IMR-90 (cell line): ENCODE data around the gene JRKL. TPM values are rescaled to one million over a fixed set of nuclear protein-coding genes. Genes with fewer than 3 reads are reported as not detected.

Experiments
- ATAC-seq: fragments of 200-7000 bp; cut with Tn5 transposase; 2 replicates; pipeline ENCODE4 v1.9.1; 2020; ENCODE audit warnings: low read depth, mild to moderate bottlenecking, moderate library complexity
- BruUV-seq: library from RNA; stranded (reverse); fragments of 400-500 nt; replicated peaks from 2 replicates; lab custom pipeline; 2021; lab: Mats Ljungman, UMichigan
- CTCF ChIA-PET: fragments of 300-600 bp; formaldehyde crosslinking; extraction: SDS; loops from one replicate; lab custom pipeline; 2021; ENCODE audit warnings: antibody characterized with exemption; lab: Yijun Ruan, JAX
- POLR2A ChIA-PET: fragments of 300-600 bp; sonication (Branson Sonifier 250); formaldehyde crosslinking; loops from one replicate; lab custom pipeline; 2022; ENCODE audit warnings: antibody characterized with exemption; ENCODE audit not compliant: unreplicated experiment; lab: Charles Lee
- DNase-seq: peaks from one replicate; pipeline ENCODE4 v3.0.0; 2013
- H2AFZ ChIP-seq: replicated peaks from 2 replicates; pipeline ENCODE3; 2013; ENCODE audit warnings: low read length, mild to moderate bottlenecking; ENCODE audit not compliant: poor library complexity
- H2AK5ac ChIP-seq: 2 replicates; pipeline ENCODE4 v1.6.1; 2013; ENCODE audit warnings: low read depth, low read length, inconsistent platforms
- H2AK9ac ChIP-seq: replicated peaks from 2 replicates; pipeline ENCODE3; 2013; ENCODE audit warnings: mild to moderate bottlenecking, low read depth, low read length, moderate library complexity; ENCODE audit not compliant: poor library complexity
- H2BK120ac ChIP-seq: 2 replicates; pipeline ENCODE4 v1.6.1; 2013; ENCODE audit warnings: low read depth, low read length, inconsistent platforms
- H2BK15ac ChIP-seq: 3 replicates; pipeline ENCODE4 v1.6.1; 2013; ENCODE audit warnings: low read depth, low read length, inconsistent platforms
- H2BK20ac ChIP-seq: 2 replicates; pipeline ENCODE4 v1.6.1; 2013; ENCODE audit warnings: low read depth, mild to moderate bottlenecking, inconsistent platforms, low read length, moderate library complexity
- H2BK5ac ChIP-seq: 2 replicates; pipeline ENCODE4 v1.6.1; 2013; ENCODE audit warnings: mild to moderate bottlenecking, low read depth, low read length, inconsistent platforms; ENCODE audit not compliant: poor library complexity, severe bottlenecking
- H3K14ac ChIP-seq: replicated peaks from 2 replicates; pipeline ENCODE4 v1.6.1; 2013; ENCODE audit warnings: low read depth, low read length, inconsistent platforms
- H3K18ac ChIP-seq: 2 replicates; pipeline ENCODE4 v1.6.1; 2013; ENCODE audit warnings: low read depth, low read length, control low read depth
- H3K23ac ChIP-seq: 2 replicates; pipeline ENCODE4 v1.6.1; 2013; ENCODE audit warnings: low read depth, low read length, inconsistent platforms
- H3K27ac ChIP-seq: 2 replicates; pipeline ENCODE4 v1.5.1; 2013; ENCODE audit warnings: mild to moderate bottlenecking, control low read depth, low read length; ENCODE audit not compliant: insufficient read depth
- H3K27me3 ChIP-seq: 2 replicates; pipeline ENCODE4 v1.6.1; 2013; ENCODE audit warnings: low read length; ENCODE audit not compliant: control insufficient read depth, insufficient read depth
- H3K36me3 ChIP-seq: 2 replicates; pipeline ENCODE4 v1.6.1; 2013; ENCODE audit warnings: low read length, mixed read lengths; ENCODE audit not compliant: control insufficient read depth, insufficient read depth
- H3K4ac ChIP-seq: 2 replicates; pipeline ENCODE4 v1.6.1; 2013; ENCODE audit warnings: low read depth, low read length, inconsistent platforms
- H3K4me1 ChIP-seq: 2 replicates; pipeline ENCODE4 v1.6.1; 2013; ENCODE audit warnings: low read length, mixed read lengths; ENCODE audit not compliant: control insufficient read depth, insufficient read depth
- H3K4me2 ChIP-seq: 2 replicates; pipeline ENCODE4 v1.6.1; 2013; ENCODE audit warnings: low read depth, mild to moderate bottlenecking, control low read depth, low read length, moderate library complexity
- H3K4me3 ChIP-seq: 2 replicates; pipeline ENCODE4 v1.5.1; 2013; ENCODE audit warnings: low read depth, mild to moderate bottlenecking, control low read depth, low read length, moderate library complexity; ENCODE audit not compliant: insufficient read depth
- H3K56ac ChIP-seq: 2 replicates; pipeline ENCODE4 v1.6.1; 2013; ENCODE audit warnings: low read length, inconsistent platforms; ENCODE audit not compliant: insufficient read depth; ENCODE audit errors: extremely low read depth
- H3K79me1 ChIP-seq, 2 experiments: 2 replicates each; pipeline ENCODE4 v1.6.1; 2013; ENCODE audit warnings: low read length in 2 of 2, inconsistent platforms in 1 of 2, low read depth in 1 of 2
- H3K9ac ChIP-seq: 2 replicates; pipeline ENCODE4 v1.6.1; 2013; ENCODE audit warnings: low read depth, low read length, control low read depth
- H3K9me1 ChIP-seq: 2 replicates; pipeline ENCODE4 v1.6.1; 2013; ENCODE audit warnings: low read length, inconsistent platforms; ENCODE audit not compliant: insufficient read depth
- H3K9me3 ChIP-seq: 2 replicates; pipeline ENCODE4 v1.6.1; 2013; ENCODE audit warnings: low read length; ENCODE audit not compliant: control insufficient read depth, insufficient read depth
- H4K20me1 ChIP-seq: 2 replicates; pipeline ENCODE4 v1.6.1; 2013; ENCODE audit warnings: low read length, inconsistent platforms; ENCODE audit not compliant: insufficient read depth
- H4K5ac ChIP-seq: 2 replicates; pipeline ENCODE4 v1.6.1; 2013; ENCODE audit warnings: mild to moderate bottlenecking, low read depth, low read length, control low read depth
- H4K8ac ChIP-seq, 2 experiments: 2 replicates each; pipeline ENCODE4 v1.6.1; 2013; ENCODE audit warnings: low read depth in 2 of 2, low read length in 2 of 2, control low read depth in 1 of 2, inconsistent platforms in 1 of 2
- H4K91ac ChIP-seq: 2 replicates; pipeline ENCODE4 v1.6.1; 2013; ENCODE audit warnings: low read depth, low read length, inconsistent platforms; ENCODE audit not compliant: insufficient read depth
- CHD1 ChIP-seq: IDR thresholded peaks from 2 replicates; pipeline ENCODE4 v1.6.1; 2012; ENCODE audit warnings: low read depth, low read length, improper control_type of control experiment
- MAFK ChIP-seq: IDR thresholded peaks from 2 replicates; pipeline ENCODE4 v1.6.1; 2012; ENCODE audit warnings: low read depth, low read length, improper control_type of control experiment
- WGBS, 2 experiments: methylation state at CpG; one replicate each; pipeline versions ENCODE4 v1.1.5 to v1.1.7; 2013; ENCODE audit warnings: missing lambda C conversion rate in 2 of 2; ENCODE audit not compliant: insufficient read length in 1 of 2; ENCODE audit errors: extremely low coverage in 2 of 2; 5-methylcytosine and 5-hydroxymethylcytosine counted together
- dilution Hi-C: fragments of 300-500 bp; cut with HindIII; formaldehyde crosslinking; loops from one replicate; pipeline ENCODE4 v1.14.3; 2018; ENCODE audit warnings: low sequenced_read_pairs; ENCODE audit not compliant: unreplicated experiment
- in situ Hi-C: fragments of 300-500 bp; cut with MboI; formaldehyde crosslinking; loops from 3 replicates; pipeline ENCODE4 v1.14.3; 2019; ENCODE audit warnings: low sequenced_read_pairs, inconsistent platforms, mixed read lengths
- intact Hi-C: fragments of 100-400 bp; cut with micrococcal nuclease; formaldehyde crosslinking; loops from 2 replicates; pipeline ENCODE4 v1.10.0; 2022
- polyA plus RNA-seq, 3 experiments: library from polyadenylated mRNA; depleted of rRNA; stranded (reverse); fragments of >200 nt; gene quantifications; 2 replicates each; pipeline ENCODE4 v1.2.3, GENCODE V29; 2012; ENCODE audit warnings: low replicate concordance in 1 of 3
- total RNA-seq: library from RNA; depleted of rRNA; stranded (reverse); fragments of >200 nt; gene quantifications from 2 replicates; pipeline ENCODE4 v1.2.3, GENCODE V29; 2012

JRKL gene
- total and polyA plus RNA-seq, 2 of the 4 experiments (the other 2 are of a cell fraction), result 5.6 to 5.9 TPM

DNA sequence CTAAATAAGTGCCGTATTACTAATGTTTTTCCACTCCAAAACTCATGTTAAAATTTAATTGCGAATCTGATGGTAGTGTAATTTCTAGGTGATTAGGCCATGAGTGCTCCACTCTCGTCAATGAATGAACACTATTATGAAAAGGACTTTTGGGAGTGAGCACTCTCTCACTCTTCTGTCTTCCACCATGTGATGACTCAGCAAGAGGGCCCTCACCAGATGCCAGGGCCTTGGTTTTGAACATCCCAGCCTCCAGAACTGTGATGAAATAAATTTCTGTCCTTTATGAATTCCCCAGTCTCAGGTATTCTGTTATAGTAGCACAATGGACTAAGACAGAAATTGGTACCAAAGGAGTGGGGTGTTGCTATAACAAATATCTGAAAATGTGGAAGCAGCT is 8.1 kb downstream of the JRKL start:
- Histone ChIP-seq H2BK15ac (no peak overlapping the region), H3K23ac (no peak overlapping the region), H2BK120ac (no peak overlapping the region), H2BK5ac (no peak overlapping the region), H3K27me3 (no peaks in the 10 kb centered on the region; the same call in none of the 2 replicates), H3K4me2 (no peak overlapping the region), H3K27ac (no peak overlapping the region), H3K9me1 (no peaks in the 10 kb centered on the region), H3K4me1 (no peaks in the 10 kb centered on the region), H3K9ac (no peak overlapping the region), H2BK20ac (no peak overlapping the region), H3K4me3 (no peak overlapping the region), H3K14ac (no peak overlapping the region), H2AK5ac (no peak overlapping the region), H2AK9ac (no peak overlapping the region), H4K5ac (no peak overlapping the region), H3K36me3 (no peaks in the 10 kb centered on the region), H2AFZ (no peak overlapping the region), H3K79me1 (0 out of 4 replicates have a peak, but pooled peaks cover 0 to 4% of the 10 kb centered on the region in 2 experiments), H3K56ac (no peak overlapping the region), H3K18ac (no peak overlapping the region), H3K9me3 (no peaks in the 10 kb centered on the region), H4K8ac (no peak overlapping the region), H4K20me1 (no peaks in the 10 kb centered on the region), H3K4ac (no peak overlapping the region), H4K91ac (no peak overlapping the region)
- intact Hi-C loops (no loop called here), in situ Hi-C loops (loop anchor here (10.0 kb wide), 1 partner anchor 553 kb away; no protein-coding TSS in a partner anchor), dilution Hi-C loops (no loop called here)
- ChIA-PET CTCF (no interaction called here), POLR2A (no interaction called here)
- TF ChIP-seq CHD1 (no peak), MAFK (0 out of 2 replicates have a peak, but pooled peaks have one; percentile 3)
- no peak for ATAC-seq
- DNase-seq, result no peak
- no TSS peak for BruUV-seq
- WGBS, 2 experiments, result no CpG with 5 or more reads among the region's 3 CpGs
